LNCAP (cell line): Measurements from ENCODE around the gene PSMD10.

ENCODE experiments used
- TF ChIP-seq, protein P1 (sequence below): fragments of 450-650 bp; IDR thresholded peaks from 2 replicates; pipeline ENCODE4 v1.5.1; 2017; ENCODE audit warnings: mild to moderate bottlenecking

Gene PSMD10

GRCh38 chrX:108127152-108127551 lies 35.8 kb upstream of the PSMD10 start:
- TF ChIP-seq, protein P1, sequence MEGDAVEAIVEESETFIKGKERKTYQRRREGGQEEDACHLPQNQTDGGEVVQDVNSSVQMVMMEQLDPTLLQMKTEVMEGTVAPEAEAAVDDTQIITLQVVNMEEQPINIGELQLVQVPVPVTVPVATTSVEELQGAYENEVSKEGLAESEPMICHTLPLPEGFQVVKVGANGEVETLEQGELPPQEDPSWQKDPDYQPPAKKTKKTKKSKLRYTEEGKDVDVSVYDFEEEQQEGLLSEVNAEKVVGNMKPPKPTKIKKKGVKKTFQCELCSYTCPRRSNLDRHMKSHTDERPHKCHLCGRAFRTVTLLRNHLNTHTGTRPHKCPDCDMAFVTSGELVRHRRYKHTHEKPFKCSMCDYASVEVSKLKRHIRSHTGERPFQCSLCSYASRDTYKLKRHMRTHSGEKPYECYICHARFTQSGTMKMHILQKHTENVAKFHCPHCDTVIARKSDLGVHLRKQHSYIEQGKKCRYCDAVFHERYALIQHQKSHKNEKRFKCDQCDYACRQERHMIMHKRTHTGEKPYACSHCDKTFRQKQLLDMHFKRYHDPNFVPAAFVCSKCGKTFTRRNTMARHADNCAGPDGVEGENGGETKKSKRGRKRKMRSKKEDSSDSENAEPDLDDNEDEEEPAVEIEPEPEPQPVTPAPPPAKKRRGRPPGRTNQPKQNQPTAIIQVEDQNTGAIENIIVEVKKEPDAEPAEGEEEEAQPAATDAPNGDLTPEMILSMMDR = no peak

DNA sequence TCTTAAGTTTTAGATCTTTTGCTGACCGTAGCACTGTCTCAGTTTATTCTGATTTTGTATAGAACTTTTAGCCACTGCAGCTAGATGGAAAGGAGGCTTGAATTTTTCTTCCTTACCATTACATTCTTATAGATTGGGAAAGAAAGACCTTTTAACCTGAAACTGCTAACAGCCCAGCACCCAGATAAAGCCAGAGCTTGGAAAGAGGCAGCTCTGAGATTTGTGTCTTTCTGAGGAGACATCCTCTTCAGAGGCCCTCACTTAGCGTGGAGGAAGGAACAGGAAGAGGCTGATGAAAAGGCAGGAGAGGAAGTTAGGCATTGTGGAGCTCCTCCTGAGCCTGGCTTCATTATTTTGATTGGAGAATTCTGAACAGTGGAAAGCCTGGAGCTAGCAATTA lies 35.3 kb upstream of the PSMD10 start:
- TF ChIP-seq, protein P1 = no peak

DNA sequence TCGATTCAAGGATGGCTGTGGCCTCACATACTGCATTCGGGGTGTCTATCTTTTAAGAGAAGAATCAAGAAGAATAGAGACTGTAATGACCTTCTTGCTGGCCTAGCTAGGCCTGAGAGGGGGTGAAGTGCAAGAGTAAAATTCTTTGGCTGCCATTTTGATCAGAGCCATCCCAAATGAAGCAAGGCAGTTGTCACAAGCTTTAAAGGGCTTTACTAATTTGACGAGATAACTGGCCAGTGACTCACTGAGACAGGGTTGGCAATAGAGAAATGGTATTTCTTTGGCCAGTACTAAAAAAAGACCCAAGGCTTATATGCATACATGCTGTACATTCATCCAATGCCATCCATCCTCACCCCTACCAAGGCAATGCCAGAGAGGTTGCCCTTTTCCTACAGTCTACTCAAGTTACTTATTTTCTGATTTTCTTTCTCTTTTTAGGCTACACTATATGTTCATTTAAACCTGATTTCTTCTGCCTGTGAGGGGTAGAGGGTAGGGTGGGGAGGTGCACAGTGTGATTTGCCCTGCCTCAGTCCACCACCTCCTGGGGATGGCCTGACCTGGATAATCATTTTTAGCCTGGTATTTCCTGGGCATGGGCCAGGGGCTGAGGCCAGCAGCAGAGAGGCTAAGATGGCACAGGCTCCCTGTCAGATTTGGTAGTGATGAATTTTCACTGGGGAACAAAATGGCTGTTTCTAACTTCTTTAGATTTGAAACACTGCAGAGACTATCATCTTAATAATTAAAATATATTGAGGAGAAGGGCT lies 32.4 kb upstream of the PSMD10 start:
- TF ChIP-seq, protein P1 = no peak

- TF ChIP-seq, protein P1 = no peak
Observed at GRCh38 chrX:108122748-108123147, 31.4 kb upstream of the PSMD10 start.

- TF ChIP-seq, protein P1 = no peak
Observed at GRCh38 chrX:108121291-108121690, 29.9 kb upstream of the PSMD10 start.

DNA sequence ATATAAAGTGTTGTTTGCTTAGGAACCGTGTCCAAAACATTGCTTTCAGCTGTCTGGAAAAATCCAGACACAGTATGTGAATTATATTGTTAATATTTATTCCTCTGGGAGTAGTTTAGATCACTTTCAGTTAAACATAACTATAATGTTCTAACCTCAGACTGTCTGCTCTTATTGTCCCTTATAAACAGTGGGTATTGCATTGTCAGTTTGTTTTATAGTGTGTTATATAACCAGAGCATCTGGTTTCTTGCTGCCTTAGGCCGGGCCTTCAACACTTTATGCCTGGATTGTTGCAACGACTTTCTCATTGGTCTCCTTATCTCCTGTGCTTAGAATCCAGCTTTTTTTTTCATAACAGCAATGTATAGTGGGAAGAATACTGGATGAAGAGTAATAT lies 26.6 kb upstream of the PSMD10 start:
- TF ChIP-seq, protein P1 = no peak

DNA sequence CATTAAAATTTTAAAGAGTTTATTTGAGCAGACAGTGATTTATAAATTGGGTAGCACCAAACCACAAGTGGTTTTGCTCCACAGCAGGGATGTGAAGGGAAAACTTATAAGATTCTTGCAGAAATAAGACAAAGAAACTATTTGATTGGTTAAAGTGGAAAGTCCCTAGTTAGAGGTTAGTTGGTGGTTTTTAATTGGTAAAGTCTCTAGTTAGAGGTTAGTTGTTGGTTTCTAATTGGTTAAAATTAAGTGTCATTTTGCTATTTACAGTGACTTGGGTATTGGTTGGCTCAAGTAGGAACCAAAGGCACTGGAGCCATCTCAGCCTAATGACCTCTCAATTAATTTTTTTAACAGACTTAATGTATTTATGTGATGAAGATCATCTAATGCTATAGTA lies 23.2 kb upstream of the PSMD10 start:
- TF ChIP-seq, protein P1 = no peak

GRCh38 chrX:108105473-108105872 lies 14.1 kb upstream of the PSMD10 start:
- TF ChIP-seq, protein P1 = no peak
